ENCODE results near the gene PZP.

PZP gene

GRCh38 chr12:9101018-9101687 is 107.0 kb downstream of the PZP start:
- no peak for DNase-seq

DNA sequence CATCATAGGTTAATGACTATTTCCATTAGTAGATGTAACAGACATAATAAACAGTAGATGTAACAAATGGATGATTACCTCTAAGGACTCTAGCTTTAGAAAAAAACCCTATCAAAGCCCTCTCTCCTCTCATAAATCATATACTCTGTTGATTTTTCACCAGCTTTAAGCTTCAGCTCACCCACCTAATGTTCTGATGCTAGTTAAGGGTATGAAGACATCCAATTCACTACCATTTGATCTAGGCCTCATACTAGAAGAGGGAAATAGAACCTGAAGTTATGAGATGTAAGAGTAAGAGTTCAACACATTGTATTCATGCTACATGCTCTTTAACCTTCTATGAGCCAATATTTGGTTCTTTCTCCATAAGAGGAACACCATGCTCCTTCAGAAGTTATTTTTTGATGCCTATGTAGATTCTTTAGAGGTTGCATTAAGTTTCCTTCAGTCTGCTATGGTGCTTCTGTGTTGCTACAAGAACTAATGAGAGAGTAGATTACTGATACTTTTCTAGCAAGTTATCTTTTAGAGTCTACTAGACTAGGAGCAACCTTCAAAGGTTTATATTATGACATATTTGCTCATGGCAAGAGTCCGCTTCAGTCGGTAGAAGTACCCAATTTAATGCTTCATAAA is 108.5 kb downstream of the PZP start:
- no peak for DNase-seq

All from NCI-H2107 (cell line).